Activated CD8-positive, alpha-beta memory T cell treated with anti-CD3 and anti-CD28 coated beads for 48 hours (primary cell): ENCODE measurements around the gene OR9A4.

Experiments
- DNase-seq, 3 experiments: peaks; one replicate each; pipeline ENCODE4 v3.0.0-alpha.2; 2020; ENCODE audit warnings: low read depth in 2 of 3, low spot score in 2 of 3

OR9A4 gene

GRCh38 chr7:141946796-141947195, 30.6 kb downstream of the OR9A4 start, which contains the start of gene CLEC5A:
CLEC5A (minus strand) TSS chr7:141946974; CDS start chr7:141946292, 682 bp downstream.
- DNase-seq = no peak

GRCh38 chr7:141949021-141949420, 32.8 kb downstream of the OR9A4 start:
- no peak for DNase-seq

GRCh38 chr7:141949451-141949850, 33.3 kb downstream of the OR9A4 start:
- DNase-seq = no peak

GRCh38 chr7:141949911-141950310, 33.7 kb downstream of the OR9A4 start:
- DNase-seq = no peak

GRCh38 chr7:141950806-141951205, 34.6 kb downstream of the OR9A4 start:
- no peak for DNase-seq

- no peak for DNase-seq
Measured at GRCh38 chr7:141952461-141952860, 36.3 kb downstream of the OR9A4 start.

GRCh38 chr7:141954334-141954733, 38.1 kb downstream of the OR9A4 start:
- DNase-seq = no peak

- DNase-seq = no peak
Measured at GRCh38 chr7:141956084-141956483, 39.9 kb downstream of the OR9A4 start.

GRCh38 chr7:141960687-141961422, 44.7 kb downstream of the OR9A4 start:
- DNase-seq = no peak
